Keratinocyte (primary cell): Measurements from ENCODE around the gene CEP78.

Experiments used
- CTCF ChIP-seq, 3 experiments: IDR thresholded peaks in 1 of 3; conservative IDR thresholded peaks in 1 of 3; optimal IDR thresholded peaks in 1 of 3; 2 replicates in 2 of 3; 3 replicates in 1 of 3; pipeline versions ENCODE3 to v1.5.1; 2011; ENCODE audit warnings: low read length in 3 of 3, mild to moderate bottlenecking in 3 of 3, moderate library complexity in 2 of 3, control low read depth in 1 of 3, inconsistent platforms in 1 of 3; ENCODE audit not compliant: insufficient read depth in 2 of 3; ENCODE audit errors: extremely low read depth in 1 of 3
- EZH2 ChIP-seq: IDR thresholded peaks from one replicate; pipeline ENCODE4 v1.6.1; 2012; ENCODE audit warnings: inconsistent platforms, mild to moderate bottlenecking, low read length, moderate library complexity

GRCh38 chr9:78230761-78231160 lies 5.1 kb upstream of the CEP78 start:
- TF ChIP-seq CTCF (optimal IDR thresholded peaks at IDR 0.05 in 1 of 3, IDR thresholded peaks at IDR 0.05 in 1 of 3, conservative IDR thresholded peaks at IDR 0.05 in 1 of 3; ENCODE audit: extremely low read depth in 1 of 3, insufficient read depth in 2 of 3, low read length in 3 of 3): no peak
- TF ChIP-seq EZH2: no peak
